Mesenchymal stem cell (in vitro differentiated cells and primary cell): Measurements from ENCODE around the gene SCGB1D2.

Experiments used
- DNase-seq: peaks from one replicate; pipeline ENCODE4 v3.0.0-alpha.2; 2013
- H2AFZ ChIP-seq: one replicate; pipeline ENCODE4 v1.6.1; 2013; ENCODE audit warnings: low read depth, mild to moderate bottlenecking, control low read depth, inconsistent platforms, low read length, moderate library complexity
- H2AK5ac ChIP-seq: 2 replicates; pipeline ENCODE4 v1.6.1; 2013; ENCODE audit warnings: low read length, moderate library complexity, mild to moderate bottlenecking, inconsistent platforms; ENCODE audit not compliant: severe bottlenecking
- H2BK120ac ChIP-seq: one replicate; pipeline ENCODE4 v1.6.1; 2013; ENCODE audit warnings: low read depth, mild to moderate bottlenecking, inconsistent platforms, low read length, moderate library complexity
- H2BK12ac ChIP-seq, 2 experiments: one replicate each; pipeline ENCODE4 v1.6.1; 2013; ENCODE audit warnings: inconsistent platforms in 2 of 2, low read length in 2 of 2, mild to moderate bottlenecking in 2 of 2, moderate library complexity in 2 of 2, control low read depth in 1 of 2
- H2BK15ac ChIP-seq: one replicate; pipeline ENCODE4 v1.6.1; 2013; ENCODE audit warnings: mild to moderate bottlenecking, low read depth, inconsistent platforms; ENCODE audit not compliant: poor library complexity, severe bottlenecking
- H2BK5ac ChIP-seq: 2 replicates; pipeline ENCODE4 v1.6.1; 2013; ENCODE audit warnings: low read depth, mild to moderate bottlenecking, low read length, control low read depth, inconsistent platforms; ENCODE audit not compliant: poor library complexity, severe bottlenecking
- H3K14ac ChIP-seq, 2 experiments: one replicate each; pipeline ENCODE4 v1.6.1; 2013; ENCODE audit warnings: inconsistent platforms in 2 of 2, low read length in 2 of 2, control low read depth in 1 of 2, mild to moderate bottlenecking in 1 of 2, moderate library complexity in 1 of 2
- H3K18ac ChIP-seq, 2 experiments: one replicate each; pipeline ENCODE4 v1.6.1; 2013; ENCODE audit warnings: inconsistent platforms in 2 of 2, low read length in 2 of 2, control low read depth in 1 of 2, low read depth in 1 of 2, mild to moderate bottlenecking in 1 of 2
- H3K23ac ChIP-seq, 2 experiments: one replicate each; pipeline ENCODE4 v1.6.1; 2013; ENCODE audit warnings: inconsistent platforms in 2 of 2, low read length in 2 of 2, mild to moderate bottlenecking in 2 of 2, moderate library complexity in 2 of 2, control low read depth in 1 of 2
- H3K27ac ChIP-seq: 2 replicates; pipeline ENCODE4 v1.5.1; 2013; ENCODE audit warnings: mild to moderate bottlenecking, moderate library complexity, low read length, control low read depth, inconsistent platforms; ENCODE audit not compliant: poor library complexity, severe bottlenecking
- H3K27me3 ChIP-seq, 2 experiments: 2 replicates each; pipeline versions ENCODE4 v1.6.1 to v1.7.0; 2013; ENCODE audit warnings: low read length in 2 of 2, mild to moderate bottlenecking in 2 of 2, moderate library complexity in 2 of 2, control low read depth in 1 of 2, inconsistent platforms in 1 of 2; ENCODE audit not compliant: control insufficient read depth in 1 of 2, insufficient read depth in 1 of 2
- H3K36me3 ChIP-seq, 2 experiments: 2 replicates each; pipeline versions ENCODE4 v1.6.1 to v1.7.0; 2013; ENCODE audit warnings: low read length in 2 of 2, control low read depth in 1 of 2, inconsistent platforms in 1 of 2, low read depth in 1 of 2, mild to moderate bottlenecking in 1 of 2; ENCODE audit not compliant: insufficient read depth in 2 of 2, control insufficient read depth in 1 of 2
- H3K4ac ChIP-seq, 2 experiments: one replicate each; pipeline ENCODE4 v1.6.1; 2013; ENCODE audit warnings: inconsistent platforms in 2 of 2, low read length in 2 of 2, mild to moderate bottlenecking in 2 of 2, moderate library complexity in 2 of 2, control low read depth in 1 of 2, low read depth in 1 of 2
- H3K4me1 ChIP-seq: 2 replicates; pipeline ENCODE4 v1.6.1; 2013; ENCODE audit warnings: low read depth, low read length, control low read depth; ENCODE audit not compliant: control insufficient read depth, insufficient read depth
- H3K4me2 ChIP-seq: 2 replicates; pipeline ENCODE4 v1.6.1; 2013; ENCODE audit warnings: low read length, mild to moderate bottlenecking, inconsistent platforms; ENCODE audit not compliant: poor library complexity, severe bottlenecking
- H3K4me3 ChIP-seq, 2 experiments: 2 replicates each; pipeline versions ENCODE4 v1.5.1 to v1.7.0; 2013; ENCODE audit warnings: low read length in 2 of 2, mild to moderate bottlenecking in 2 of 2, control low read depth in 1 of 2, low read depth in 1 of 2; ENCODE audit not compliant: insufficient read depth in 1 of 2
- H3K79me1 ChIP-seq: replicated peaks from 2 replicates; pipeline ENCODE4 v1.6.1; 2013; ENCODE audit warnings: mild to moderate bottlenecking, control low read depth, low read length, inconsistent platforms; ENCODE audit not compliant: poor library complexity, severe bottlenecking
- H3K9ac ChIP-seq: 2 replicates; pipeline ENCODE4 v1.7.0; 2013; ENCODE audit warnings: mild to moderate bottlenecking, low read length, moderate library complexity
- H3K9me3 ChIP-seq: 2 replicates; pipeline ENCODE4 v1.7.0; 2013; ENCODE audit warnings: mild to moderate bottlenecking, low read length; ENCODE audit not compliant: control insufficient read depth
- H4K8ac ChIP-seq: one replicate; pipeline ENCODE4 v1.6.1; 2013; ENCODE audit warnings: inconsistent platforms, mild to moderate bottlenecking, low read length, moderate library complexity
- H4K91ac ChIP-seq: one replicate; pipeline ENCODE4 v1.6.1; 2013; ENCODE audit warnings: mild to moderate bottlenecking, low read length, inconsistent platforms
- WGBS: methylation state at CpG from one replicate; pipeline ENCODE4 v1.1.7; 2013; ENCODE audit warnings: mixed read lengths; 5-methylcytosine and 5-hydroxymethylcytosine counted together

Gene SCGB1D2

GRCh38 chr11:62269654-62270278 lies 27.7 kb downstream of the SCGB1D2 start, which contains the start of gene SCGB2A2:
SCGB2A2 (plus strand) TSS chr11:62270158; CDS start chr11:62270217, 59 bp downstream.
- Histone ChIP-seq H2AFZ (no peak within 1 kb of the TSS), H2BK15ac (no peak within 1 kb of the TSS), H3K18ac (no peak within 1 kb of the TSS), H2BK12ac (no peak within 1 kb of the TSS), H3K14ac (no peak within 1 kb of the TSS), H4K8ac (no peak within 1 kb of the TSS), H3K27me3 (peaks cover 13 to 29% of the 10 kb centered on the region in 2 experiments), H3K4ac (no peak within 1 kb of the TSS), H3K4me1 (no peaks in the 10 kb centered on the region), H3K79me1 (no peaks in the 10 kb centered on the region), H3K9ac (no peak within 1 kb of the TSS), H2BK120ac (no peak within 1 kb of the TSS), H2BK5ac (no peak within 1 kb of the TSS), H3K4me3 (no peak within 1 kb of the TSS), H3K36me3 (no peaks in the 10 kb centered on the region), H4K91ac (no peak within 1 kb of the TSS), H3K27ac (no peak within 1 kb of the TSS), H3K4me2 (no peak within 1 kb of the TSS), H3K9me3 (no peaks in the 10 kb centered on the region), H2AK5ac (no peak within 1 kb of the TSS), H3K23ac (no peak within 1 kb of the TSS)
- DNase-seq = no peak
- WGBS = 81% methylated on average over 8 of the region's 10 CpGs

GRCh38 chr11:62273284-62273683 lies 31.2 kb downstream of the SCGB1D2 start:
- no peak overlapping the region for H3K9ac ChIP-seq
- no peak overlapping the region for H3K27ac ChIP-seq
- H2AK5ac ChIP-seq = no peak overlapping the region
- no peak overlapping the region for H3K14ac ChIP-seq
- H3K36me3 ChIP-seq = no peaks in the 10 kb centered on the region
- peaks cover 4 to 32% of the 10 kb centered on the region in 2 experiments for H3K27me3 ChIP-seq
- no peak overlapping the region for H2AFZ ChIP-seq
- no peak overlapping the region for H3K4me2 ChIP-seq
- H3K4me3 ChIP-seq = no peak overlapping the region
- H2BK12ac ChIP-seq = no peak overlapping the region
- WGBS = 43% methylated on average over 5 of the region's 5 CpGs
- no peak overlapping the region for H4K91ac ChIP-seq
- H2BK5ac ChIP-seq = no peak overlapping the region
- H3K18ac ChIP-seq = no peak overlapping the region
- H3K9me3 ChIP-seq = no peaks in the 10 kb centered on the region
- no peak overlapping the region for H3K23ac ChIP-seq
- no peak overlapping the region for H4K8ac ChIP-seq
- no peaks in the 10 kb centered on the region for H3K4me1 ChIP-seq
- no peak overlapping the region for H3K4ac ChIP-seq
- no peak overlapping the region for H2BK15ac ChIP-seq
- no peaks in the 10 kb centered on the region for H3K79me1 ChIP-seq
- no peak for DNase-seq
- H2BK120ac ChIP-seq = no peak overlapping the region

DNA sequence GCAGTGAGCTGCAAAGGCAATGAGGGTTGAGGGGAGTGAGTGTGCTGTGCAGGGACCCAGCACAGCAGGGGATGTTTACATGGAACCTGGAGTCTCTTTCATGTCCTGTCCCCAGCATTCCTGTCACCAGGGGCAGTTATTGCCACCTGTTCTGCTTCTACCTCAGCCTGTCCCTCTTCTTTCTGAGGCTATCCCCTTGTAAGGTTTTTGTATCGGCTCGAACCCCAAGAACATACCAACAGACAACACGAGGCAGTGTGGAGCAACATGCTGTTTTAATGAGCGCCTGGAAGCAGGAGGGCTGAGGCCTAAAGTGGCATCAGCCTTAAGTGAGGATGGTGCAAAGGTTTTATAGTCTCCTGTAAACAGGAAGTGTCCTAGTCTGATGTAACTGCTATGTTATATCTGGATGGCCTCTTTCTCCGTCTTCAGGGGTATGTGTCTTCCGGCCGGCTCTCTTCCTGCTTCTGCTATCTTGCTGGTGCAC lies 31.8 kb downstream of the SCGB1D2 start:
- Histone ChIP-seq H3K14ac (no peak overlapping the region), H2BK5ac (no peak overlapping the region), H4K8ac (no peak overlapping the region), H3K36me3 (no peaks in the 10 kb centered on the region), H4K91ac (no peak overlapping the region), H3K23ac (no peak overlapping the region), H2BK15ac (no peak overlapping the region), H3K9me3 (no peaks in the 10 kb centered on the region), H3K4me3 (no peak overlapping the region), H3K27me3 (peaks cover 4 to 32% of the 10 kb centered on the region in 2 experiments), H3K79me1 (no peaks in the 10 kb centered on the region), H2BK120ac (no peak overlapping the region), H2BK12ac (no peak overlapping the region), H2AFZ (no peak overlapping the region), H3K4me1 (no peaks in the 10 kb centered on the region), H2AK5ac (no peak overlapping the region), H3K9ac (no peak overlapping the region), H3K4me2 (no peak overlapping the region), H3K4ac (no peak overlapping the region), H3K18ac (no peak overlapping the region), H3K27ac (no peak overlapping the region)
- no peak for DNase-seq
- WGBS = 72% methylated on average over 5 of the region's 7 CpGs

DNA sequence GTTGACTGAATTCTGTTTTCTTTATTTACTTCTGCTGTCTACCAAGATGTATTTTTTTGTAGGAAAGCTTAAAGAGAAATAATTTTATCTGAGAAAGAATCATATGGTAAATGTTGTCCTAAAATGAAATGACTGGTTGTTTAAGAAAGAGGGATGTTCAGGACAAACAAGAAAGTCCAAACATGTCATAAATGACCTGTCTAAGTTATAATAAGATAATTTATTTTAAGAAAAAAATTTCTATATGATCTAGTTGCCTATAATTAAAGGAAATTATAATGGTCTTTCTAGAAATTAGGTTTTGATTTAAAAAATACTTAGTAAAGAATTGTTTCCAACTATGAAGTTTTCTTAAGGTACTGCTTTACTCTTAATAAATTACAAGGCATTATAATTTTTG lies 38.4 kb downstream of the SCGB1D2 start:
- H2BK12ac ChIP-seq = no peak overlapping the region
- H4K91ac ChIP-seq = no peak overlapping the region
- H3K9ac ChIP-seq = no peak overlapping the region
- H2BK120ac ChIP-seq = no peak overlapping the region
- no peak for DNase-seq
- no peak overlapping the region for H3K4ac ChIP-seq
- no peak overlapping the region for H3K27ac ChIP-seq
- no peak overlapping the region for H3K23ac ChIP-seq
- no peak overlapping the region for H2BK5ac ChIP-seq
- H3K4me1 ChIP-seq = no peaks in the 10 kb centered on the region
- no peak overlapping the region for H4K8ac ChIP-seq
- H3K4me3 ChIP-seq = no peak overlapping the region
- no peak overlapping the region for H2BK15ac ChIP-seq
- peaks cover 8% of the 10 kb centered on the region for H3K9me3 ChIP-seq
- H3K27me3 ChIP-seq = no peaks in the 10 kb centered on the region
- no peaks in the 10 kb centered on the region for H3K79me1 ChIP-seq
- H3K14ac ChIP-seq = no peak overlapping the region
- no peak overlapping the region for H2AFZ ChIP-seq
- no peak overlapping the region for H2AK5ac ChIP-seq
- H3K18ac ChIP-seq = no peak overlapping the region
- no peaks in the 10 kb centered on the region for H3K36me3 ChIP-seq
- no peak overlapping the region for H3K4me2 ChIP-seq
